Keratinocyte (primary cell): ENCODE data around the gene GABRR1. TPM values are rescaled to one million over a fixed set of nuclear protein-coding genes. Genes with fewer than 3 reads are reported as not detected.
"Not testable (repeated sequence)": the region's sequence is repeated elsewhere in the genome, so short reads cannot be mapped to it uniquely, and the experiment has no call there.

Experiments used
- DNase-seq: peaks from one replicate; pipeline ENCODE4 v3.0.0-alpha.2; 2011; ENCODE audit warnings: low read depth, missing footprints, low spot score
- FAIRE-seq: peaks from 2 replicates; lab custom pipeline; 2011; peaks lifted over from hg19 to GRCh38; lab: Jason Lieb, UNC
- H2AFZ ChIP-seq: 2 replicates; pipeline ENCODE4 v1.6.0; 2012; ENCODE audit warnings: low read length, control low read depth, inconsistent platforms; ENCODE audit not compliant: control insufficient read depth
- H3K27ac ChIP-seq: 2 replicates; pipeline ENCODE4 v1.5.1; 2011; ENCODE audit warnings: low read length; ENCODE audit not compliant: control insufficient read depth, insufficient read depth
- H3K27me3 ChIP-seq: 3 replicates; pipeline ENCODE4 v1.6.0; 2011; ENCODE audit warnings: low read length; ENCODE audit not compliant: control insufficient read depth, insufficient read depth; ENCODE audit errors: extremely low read depth
- H3K36me3 ChIP-seq, 2 experiments: 2 replicates in 1 of 2; 3 replicates in 1 of 2; pipeline ENCODE4 v1.5.1; 2011; ENCODE audit warnings: low read length in 2 of 2, mild to moderate bottlenecking in 1 of 2; ENCODE audit not compliant: control insufficient read depth in 2 of 2, insufficient read depth in 2 of 2; ENCODE audit errors: extremely low read depth in 1 of 2
- H3K4me1 ChIP-seq: 3 replicates; pipeline ENCODE4 v1.5.1; 2011; ENCODE audit warnings: low read length; ENCODE audit not compliant: control insufficient read depth, insufficient read depth; ENCODE audit errors: extremely low read depth
- H3K4me2 ChIP-seq: 3 replicates; pipeline ENCODE4 v1.6.0; 2011; ENCODE audit warnings: low read depth, low read length; ENCODE audit not compliant: control insufficient read depth, insufficient read depth; ENCODE audit errors: extremely low read depth
- H3K4me3 ChIP-seq, 3 experiments: fragments of 200-600 bp in 1 of 3; sonication (generic) in 1 of 3; 2 replicates in 2 of 3; 3 replicates in 1 of 3; pipeline ENCODE4 v1.5.1; 2011 to 2016; ENCODE audit warnings: low read length in 3 of 3, mild to moderate bottlenecking in 3 of 3, control low read depth in 2 of 3, inconsistent platforms in 1 of 3, low read depth in 1 of 3, mixed read lengths in 1 of 3, mixed run types in 1 of 3, moderate library complexity in 1 of 3; ENCODE audit not compliant: control insufficient read depth in 2 of 3, insufficient read depth in 2 of 3; ENCODE audit errors: extremely low read depth in 1 of 3
- H3K79me2 ChIP-seq: 2 replicates; pipeline ENCODE4 v1.6.0; 2012; ENCODE audit warnings: low read length; ENCODE audit not compliant: control insufficient read depth, insufficient read depth
- H3K9ac ChIP-seq: 3 replicates; pipeline ENCODE4 v1.6.0; 2011; ENCODE audit warnings: low read length; ENCODE audit not compliant: control insufficient read depth, insufficient read depth; ENCODE audit errors: extremely low read depth
- H3K9me1 ChIP-seq: 3 replicates; pipeline ENCODE4 v1.6.0; 2011; ENCODE audit warnings: low read length; ENCODE audit not compliant: control insufficient read depth, insufficient read depth; ENCODE audit errors: extremely low read depth
- H3K9me3 ChIP-seq: 2 replicates; pipeline ENCODE4 v1.5.1; 2012; ENCODE audit warnings: low read depth, low read length; ENCODE audit not compliant: control insufficient read depth
- H4K20me1 ChIP-seq: 3 replicates; pipeline ENCODE4 v1.6.0; 2011; ENCODE audit warnings: low read length; ENCODE audit not compliant: control insufficient read depth, insufficient read depth; ENCODE audit errors: extremely low read depth
- CTCF ChIP-seq, 3 experiments: IDR thresholded peaks in 1 of 3; conservative IDR thresholded peaks in 1 of 3; optimal IDR thresholded peaks in 1 of 3; 2 replicates in 2 of 3; 3 replicates in 1 of 3; pipeline versions ENCODE3 to v1.5.1; 2011; ENCODE audit warnings: low read length in 3 of 3, mild to moderate bottlenecking in 3 of 3, moderate library complexity in 2 of 3, control low read depth in 1 of 3, inconsistent platforms in 1 of 3; ENCODE audit not compliant: insufficient read depth in 2 of 3; ENCODE audit errors: extremely low read depth in 1 of 3
- EZH2 ChIP-seq: IDR thresholded peaks from one replicate; pipeline ENCODE4 v1.6.1; 2012; ENCODE audit warnings: inconsistent platforms, mild to moderate bottlenecking, low read length, moderate library complexity
- dilution Hi-C: fragments of 300-500 bp; cut with MboI; formaldehyde crosslinking; loops from one replicate; pipeline ENCODE4 v1.7.0; 2020; ENCODE audit warnings: low sequenced_read_pairs; ENCODE audit not compliant: extremely low pct_ligation_motif_present
- polyA plus RNA-seq, 5 experiments: library from polyadenylated mRNA; depleted of rRNA in 3 of 5; stranded (reverse) in 3 of 5; stranded (forward) in 1 of 5; unstranded in 1 of 5; fragments of >200 nt; gene quantifications; 1 replicate in 1 of 5; 2 replicates in 3 of 5; 3 replicates in 1 of 5; pipeline versions ENCODE4 v1.2.1 to v1.2.3, GENCODE V29; 2011 to 2012; ENCODE audit warnings: missing spikeins in 2 of 5, low read depth in 1 of 5, low replicate concordance in 1 of 5

Gene GABRR1
- polyA plus RNA-seq, 1 donor (not counting 4 experiments of a cell fraction or from before 2014, with no cell fraction given) = 0.04 TPM

DNA sequence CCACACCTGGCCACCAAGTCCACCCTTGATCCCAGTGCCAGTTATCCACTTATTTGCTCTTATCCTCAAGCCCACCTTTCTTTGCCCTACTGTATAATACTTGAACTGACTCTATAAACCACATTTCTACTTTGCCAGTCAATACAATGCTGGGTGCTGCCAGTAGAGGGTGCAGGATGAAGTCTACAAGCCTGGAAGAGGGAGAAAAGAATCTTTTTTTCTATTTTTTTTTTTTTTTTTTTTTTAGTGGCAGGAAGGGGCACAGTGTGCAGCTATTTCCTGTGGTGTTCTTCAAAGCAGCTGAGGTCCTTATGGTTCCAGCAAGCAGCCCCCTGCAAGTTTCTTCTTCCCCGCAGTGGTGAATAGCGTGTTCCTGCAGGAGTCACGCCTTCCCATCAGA is 22.2 kb upstream of the GABRR1 start:
- TF ChIP-seq EZH2 (no peak), CTCF (optimal IDR thresholded peaks at IDR 0.05 in 1 of 3, IDR thresholded peaks at IDR 0.05 in 1 of 3, conservative IDR thresholded peaks at IDR 0.05 in 1 of 3; ENCODE audit: extremely low read depth in 1 of 3, insufficient read depth in 2 of 3, low read length in 3 of 3) (peak; percentile 8 to 44 (median 35))
- Histone ChIP-seq H3K4me3 (no peak overlapping the region), H3K9me3 (no peaks in the 10 kb centered on the region), H2AFZ (no peak overlapping the region), H3K36me3 (no peaks in the 10 kb centered on the region), H4K20me1 (no peaks in the 10 kb centered on the region), H3K79me2 (no peaks in the 10 kb centered on the region), H3K27me3 (peaks cover 4% of the 10 kb centered on the region), H3K9me1 (no peaks in the 10 kb centered on the region), H3K4me2 (no peak overlapping the region), H3K9ac (no peak overlapping the region), H3K4me1 (no peaks in the 10 kb centered on the region), H3K27ac (no peak overlapping the region)
- DNase-seq (no peak), FAIRE-seq (no peak)
- dilution Hi-C loops = no loop called here

DNA sequence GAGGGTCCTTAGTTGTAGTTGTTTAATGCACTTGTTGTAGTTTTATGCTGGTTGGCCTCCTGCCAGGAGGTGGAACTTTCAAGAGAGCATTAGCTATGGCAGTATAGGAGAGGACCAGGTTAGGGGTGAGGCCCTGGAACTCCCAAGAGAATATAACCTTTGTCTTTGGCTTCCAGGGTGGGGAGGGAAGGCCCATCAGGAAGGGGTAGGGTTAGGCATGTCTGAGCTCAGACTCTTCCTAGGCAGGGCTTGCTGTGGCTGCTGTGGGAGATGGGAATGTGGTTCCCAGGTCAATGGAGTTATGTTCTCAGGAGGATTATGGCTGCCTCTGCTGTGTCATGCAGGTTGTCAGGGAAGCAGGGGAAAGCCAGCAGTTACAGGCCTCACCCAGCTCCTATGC is 20.0 kb upstream of the GABRR1 start:
- no peak overlapping the region for H3K27ac ChIP-seq
- H3K79me2 ChIP-seq = no peaks in the 10 kb centered on the region
- no peaks in the 10 kb centered on the region for H3K9me3 ChIP-seq
- TF ChIP-seq CTCF (optimal IDR thresholded peaks at IDR 0.05 in 1 of 3, IDR thresholded peaks at IDR 0.05 in 1 of 3, conservative IDR thresholded peaks at IDR 0.05 in 1 of 3; ENCODE audit: extremely low read depth in 1 of 3, insufficient read depth in 2 of 3, low read length in 3 of 3) (no peak), EZH2 (no peak)
- DNase-seq = no peak
- H3K9me1 ChIP-seq = no peaks in the 10 kb centered on the region
- no peaks in the 10 kb centered on the region for H3K4me1 ChIP-seq
- H3K36me3 ChIP-seq = no peaks in the 10 kb centered on the region
- no peak overlapping the region for H3K9ac ChIP-seq
- no peaks in the 10 kb centered on the region for H3K27me3 ChIP-seq
- H2AFZ ChIP-seq = no peak overlapping the region
- no peak overlapping the region for H3K4me3 ChIP-seq
- FAIRE-seq = no peak
- dilution Hi-C loops = no loop called here
- no peak overlapping the region for H3K4me2 ChIP-seq
- H4K20me1 ChIP-seq = no peaks in the 10 kb centered on the region

GRCh38 chr6:89233605-89234004 is 16.4 kb upstream of the GABRR1 start:
- H3K79me2 ChIP-seq, H3K36me3 ChIP-seq, DNase-seq, dilution Hi-C loops, H3K27ac ChIP-seq, H3K27me3 ChIP-seq, H4K20me1 ChIP-seq, H3K4me1 ChIP-seq, H3K9ac ChIP-seq, H2AFZ ChIP-seq, H3K9me1 ChIP-seq, H3K4me2 ChIP-seq, H3K4me3 ChIP-seq, H3K9me3 ChIP-seq, FAIRE-seq: not testable (repeated sequence)
